ENCODE data around the gene ACTA2. TPM values are rescaled to one million over a fixed set of nuclear protein-coding genes. Genes with fewer than 3 reads are reported as not detected.
A peak's percentile ranks its signal among the peaks of the same experiment; 100 is the strongest.

The ACTA2 gene
- polyA plus RNA-seq, 2 donors: 164 to 713 TPM

GRCh38 chr10:88903715-88904114, 48.9 kb downstream of the ACTA2 start:
- WGBS, 2 donors: 80 to 95% methylated on average over 3 of the region's 3 CpGs
- H3K27me3 ChIP-seq (ENCODE audit: control insufficient read depth in 1 of 2, insufficient read depth in 2 of 2, low read length in 2 of 2): no peaks in the 10 kb centered on the region
- H3K27ac ChIP-seq (ENCODE audit: low read depth in 2 of 2, low read length in 1 of 2): no peak overlapping the region

GRCh38 chr10:88901984-88902789, 50.4 kb downstream of the ACTA2 start:
- H3K4me3 ChIP-seq (ENCODE audit: low read depth in 1 of 2, low read length in 2 of 2): no peak overlapping the region
- peaks cover 0 to 4% of the 10 kb centered on the region in 2 donors for H3K36me3 ChIP-seq (ENCODE audit: control insufficient read depth in 2 of 2, insufficient read depth in 2 of 2, low read length in 1 of 2)
- H3K4me1 ChIP-seq (ENCODE audit: control insufficient read depth in 2 of 2, insufficient read depth in 2 of 2, low read length in 1 of 2): peaks cover 0 to 3% of the 10 kb centered on the region in 2 donors
- no peaks in the 10 kb centered on the region for H3K9me3 ChIP-seq (ENCODE audit: control insufficient read depth in 2 of 2, insufficient read depth in 1 of 2, low read depth in 1 of 2, low read length in 1 of 2)
- H3K27me3 ChIP-seq (ENCODE audit: control insufficient read depth in 1 of 2, insufficient read depth in 2 of 2, low read length in 2 of 2): no peaks in the 10 kb centered on the region
- WGBS, 2 donors: 93% methylated on average over 11 of the region's 11 CpGs
- H3K27ac ChIP-seq (ENCODE audit: low read depth in 2 of 2, low read length in 1 of 2): no peak overlapping the region

More at GRCh38 chr10:88903715-88904114, 48.9 kb downstream of the ACTA2 start:
- Histone ChIP-seq H3K9me3 (ENCODE audit: control insufficient read depth in 2 of 2, insufficient read depth in 1 of 2, low read depth in 1 of 2, low read length in 1 of 2) (no peaks in the 10 kb centered on the region), H3K4me1 (ENCODE audit: control insufficient read depth in 2 of 2, insufficient read depth in 2 of 2, low read length in 1 of 2) (peaks cover 0 to 2% of the 10 kb centered on the region in 2 donors), H3K36me3 (ENCODE audit: control insufficient read depth in 2 of 2, insufficient read depth in 2 of 2, low read length in 1 of 2) (peaks cover 0 to 4% of the 10 kb centered on the region in 2 donors), H3K4me3 (ENCODE audit: low read depth in 1 of 2, low read length in 2 of 2) (no peak overlapping the region)

GRCh38 chr10:88901206-88901983, 51.2 kb downstream of the ACTA2 start:
- Histone ChIP-seq H3K4me1 (ENCODE audit: control insufficient read depth in 2 of 2, insufficient read depth in 2 of 2, low read length in 1 of 2) (peaks cover 0 to 3% of the 10 kb centered on the region in 2 donors), H3K4me3 (ENCODE audit: low read depth in 1 of 2, low read length in 2 of 2) (no peak overlapping the region), H3K9me3 (ENCODE audit: control insufficient read depth in 2 of 2, insufficient read depth in 1 of 2, low read depth in 1 of 2, low read length in 1 of 2) (no peaks in the 10 kb centered on the region), H3K36me3 (ENCODE audit: control insufficient read depth in 2 of 2, insufficient read depth in 2 of 2, low read length in 1 of 2) (peaks cover 0 to 4% of the 10 kb centered on the region in 2 donors), H3K27me3 (ENCODE audit: control insufficient read depth in 1 of 2, insufficient read depth in 2 of 2, low read length in 2 of 2) (no peaks in the 10 kb centered on the region), H3K27ac (ENCODE audit: low read depth in 2 of 2, low read length in 1 of 2) (no peak overlapping the region)
- WGBS, 2 donors: 63 to 85% methylated on average over 1 of the region's 1 CpG

- Histone ChIP-seq H3K4me1 (ENCODE audit: control insufficient read depth in 2 of 2, insufficient read depth in 2 of 2, low read length in 1 of 2) (peaks cover 0 to 3% of the 10 kb centered on the region in 2 donors), H3K36me3 (ENCODE audit: control insufficient read depth in 2 of 2, insufficient read depth in 2 of 2, low read length in 1 of 2) (peaks cover 0 to 4% of the 10 kb centered on the region in 2 donors), H3K27me3 (ENCODE audit: control insufficient read depth in 1 of 2, insufficient read depth in 2 of 2, low read length in 2 of 2) (no peaks in the 10 kb centered on the region), H3K4me3 (ENCODE audit: low read depth in 1 of 2, low read length in 2 of 2) (no peak overlapping the region), H3K9me3 (ENCODE audit: control insufficient read depth in 2 of 2, insufficient read depth in 1 of 2, low read depth in 1 of 2, low read length in 1 of 2) (no peaks in the 10 kb centered on the region), H3K27ac (ENCODE audit: low read depth in 2 of 2, low read length in 1 of 2) (no peak overlapping the region)
- WGBS, 2 donors: 43 to 58% methylated on average over 2 of the region's 2 CpGs
Observed at GRCh38 chr10:88899886-88900285, 52.7 kb downstream of the ACTA2 start.

- H3K9me3 ChIP-seq (ENCODE audit: control insufficient read depth in 2 of 2, insufficient read depth in 1 of 2, low read depth in 1 of 2, low read length in 1 of 2): no peaks in the 10 kb centered on the region
- H3K4me3 ChIP-seq (ENCODE audit: low read depth in 1 of 2, low read length in 2 of 2): no peak overlapping the region
- WGBS, 2 donors: 87 to 92% methylated on average over 3 of the region's 3 CpGs
- H3K36me3 ChIP-seq (ENCODE audit: control insufficient read depth in 2 of 2, insufficient read depth in 2 of 2, low read length in 1 of 2): no peaks in the 10 kb centered on the region
- H3K27ac ChIP-seq (ENCODE audit: low read depth in 2 of 2, low read length in 1 of 2): peak overlapping the region in 1 of 2 donors; percentile 6
- peaks cover 0 to 3% of the 10 kb centered on the region in 2 donors for H3K4me1 ChIP-seq (ENCODE audit: control insufficient read depth in 2 of 2, insufficient read depth in 2 of 2, low read length in 1 of 2)
- no peaks in the 10 kb centered on the region for H3K27me3 ChIP-seq (ENCODE audit: control insufficient read depth in 1 of 2, insufficient read depth in 2 of 2, low read length in 2 of 2)
Observed at GRCh38 chr10:88898727-88899126, 53.8 kb downstream of the ACTA2 start.

- WGBS, 2 donors: 58 to 64% methylated on average over 8 of the region's 8 CpGs
Observed at GRCh38 chr10:88896994-88897853, 55.3 kb downstream of the ACTA2 start.

GRCh38 chr10:88896372-88896993, 56.1 kb downstream of the ACTA2 start:
- Histone ChIP-seq H3K36me3 (ENCODE audit: control insufficient read depth in 2 of 2, insufficient read depth in 2 of 2, low read length in 1 of 2) (no peaks in the 10 kb centered on the region), H3K27ac (ENCODE audit: low read depth in 2 of 2, low read length in 1 of 2) (peak overlapping the region in 1 of 2 donors; percentile 41), H3K4me3 (ENCODE audit: low read depth in 1 of 2, low read length in 2 of 2) (no peak overlapping the region), H3K4me1 (ENCODE audit: control insufficient read depth in 2 of 2, insufficient read depth in 2 of 2, low read length in 1 of 2) (peaks cover 0 to 3% of the 10 kb centered on the region in 2 donors), H3K27me3 (ENCODE audit: control insufficient read depth in 1 of 2, insufficient read depth in 2 of 2, low read length in 2 of 2) (no peaks in the 10 kb centered on the region), H3K9me3 (ENCODE audit: control insufficient read depth in 2 of 2, insufficient read depth in 1 of 2, low read depth in 1 of 2, low read length in 1 of 2) (no peaks in the 10 kb centered on the region)
- WGBS, 2 donors: 60 to 72% methylated on average over 4 of the region's 4 CpGs

More at GRCh38 chr10:88896994-88897853, 55.3 kb downstream of the ACTA2 start:
- Histone ChIP-seq H3K9me3 (ENCODE audit: control insufficient read depth in 2 of 2, insufficient read depth in 1 of 2, low read depth in 1 of 2, low read length in 1 of 2) (no peaks in the 10 kb centered on the region), H3K27me3 (ENCODE audit: control insufficient read depth in 1 of 2, insufficient read depth in 2 of 2, low read length in 2 of 2) (no peaks in the 10 kb centered on the region), H3K4me3 (ENCODE audit: low read depth in 1 of 2, low read length in 2 of 2) (no peak overlapping the region), H3K4me1 (ENCODE audit: control insufficient read depth in 2 of 2, insufficient read depth in 2 of 2, low read length in 1 of 2) (peaks cover 0 to 3% of the 10 kb centered on the region in 2 donors), H3K27ac (ENCODE audit: low read depth in 2 of 2, low read length in 1 of 2) (peak overlapping the region in 1 of 2 donors; percentile 55), H3K36me3 (ENCODE audit: control insufficient read depth in 2 of 2, insufficient read depth in 2 of 2, low read length in 1 of 2) (no peaks in the 10 kb centered on the region)

- Histone ChIP-seq H3K36me3 (ENCODE audit: control insufficient read depth in 2 of 2, insufficient read depth in 2 of 2, low read length in 1 of 2) (no peaks in the 10 kb centered on the region), H3K27ac (ENCODE audit: low read depth in 2 of 2, low read length in 1 of 2) (no peak overlapping the region), H3K4me1 (ENCODE audit: control insufficient read depth in 2 of 2, insufficient read depth in 2 of 2, low read length in 1 of 2) (peaks cover 0 to 3% of the 10 kb centered on the region in 2 donors), H3K27me3 (ENCODE audit: control insufficient read depth in 1 of 2, insufficient read depth in 2 of 2, low read length in 2 of 2) (no peaks in the 10 kb centered on the region), H3K9me3 (ENCODE audit: control insufficient read depth in 2 of 2, insufficient read depth in 1 of 2, low read depth in 1 of 2, low read length in 1 of 2) (no peaks in the 10 kb centered on the region), H3K4me3 (ENCODE audit: low read depth in 1 of 2, low read length in 2 of 2) (no peak overlapping the region)
- WGBS, 2 donors: 69 to 86% methylated on average over 1 of the region's 1 CpG
Observed at GRCh38 chr10:88895250-88895649, 57.3 kb downstream of the ACTA2 start.
